ENCODE data around the gene ADGRV1. TPM values are rescaled to one million over a fixed set of nuclear protein-coding genes. Genes with fewer than 3 reads are reported as not detected.

The ADGRV1 gene
- total RNA-seq, 2 experiments from 2014 or later: not detected

DNA sequence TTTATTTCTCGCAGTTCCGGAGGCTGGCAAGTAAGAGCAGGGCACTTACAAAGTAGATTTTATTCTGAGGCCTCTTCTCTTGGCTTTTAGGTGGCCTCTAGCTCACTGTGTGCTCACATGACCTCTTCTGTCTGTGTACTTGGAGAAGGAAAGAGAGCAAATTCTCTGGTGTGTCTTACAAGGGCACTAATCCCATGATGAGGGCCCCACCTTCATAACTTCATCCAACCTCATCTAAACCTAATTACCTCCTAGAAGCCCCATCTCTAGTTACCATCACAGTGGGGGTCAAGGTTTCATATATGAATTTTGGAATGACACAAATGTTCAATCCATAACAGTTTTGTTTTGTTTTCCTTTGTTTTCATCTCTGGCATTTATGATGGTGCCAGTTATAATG is 376.1 kb downstream of the ADGRV1 start:
- intact Hi-C loops (cut with micrococcal nuclease; ENCODE audit: unreplicated experiment): loop anchor here (5.0 to 10.0 kb wide), 2 partner anchors 453 to 480 kb away; no protein-coding TSS in a partner anchor
- no peaks in the 10 kb centered on the region for H3K36me3 ChIP-seq (ENCODE audit: insufficient read depth, low read length)
- CTCF ChIA-PET (ENCODE audit: unreplicated experiment): no interaction called here

GRCh38 chr5:90939211-90939610 is 380.6 kb downstream of the ADGRV1 start:
- BruUV-seq (replicated peaks): no TSS peak
- Histone ChIP-seq H3K9me3 (ENCODE audit: low read length) (no peaks in the 10 kb centered on the region), H3K9me2 (ENCODE audit: insufficient read depth, low read length) (no peaks in the 10 kb centered on the region), H2AFZ (ENCODE audit: low read length) (no peak overlapping the region), H3K36me3 (ENCODE audit: insufficient read depth, low read length) (no peaks in the 10 kb centered on the region), H3K4me2 (ENCODE audit: low read length) (no peak overlapping the region), H3K4me1 (ENCODE audit: insufficient read depth, low read length, poor library complexity, severe bottlenecking) (no peaks in the 10 kb centered on the region), H4K20me1 (ENCODE audit: insufficient read depth, low read length) (no peaks in the 10 kb centered on the region), H3K4me3 (ENCODE audit: low read depth, low read length, poor library complexity, severe bottlenecking) (no peak overlapping the region), H3K27ac (ENCODE audit: low read depth, low read length, poor library complexity, severe bottlenecking) (no peak overlapping the region), H3K79me2 (ENCODE audit: insufficient read depth, low read depth, low read length) (no peaks in the 10 kb centered on the region)
- DNase-seq (ENCODE audit: low spot score): no peak
- ChIA-PET POLR2A (no interaction called here), CTCF (ENCODE audit: unreplicated experiment) (no interaction called here)
- intact Hi-C loops (cut with micrococcal nuclease; ENCODE audit: unreplicated experiment): loop anchor here (10.0 kb wide), 1 partner anchor 476 kb away; no protein-coding TSS in a partner anchor
- TF ChIP-seq EZH2phosphoT487 (IDR thresholded peaks at IDR 0.05; ENCODE audit: borderline replicate concordance, low read depth, low read length): no peak

More for the DNA sequence above, 376.1 kb downstream of the ADGRV1 start:
- TF ChIP-seq EZH2phosphoT487 (IDR thresholded peaks at IDR 0.05; ENCODE audit: borderline replicate concordance, low read depth, low read length) (no peak), CTCF (conservative IDR thresholded peaks at IDR 0.05; ENCODE audit: low read length) (no peak)
- H4K20me1 ChIP-seq (ENCODE audit: insufficient read depth, low read length): no peaks in the 10 kb centered on the region
- H3K4me2 ChIP-seq (ENCODE audit: low read length): no peak overlapping the region
- no peak overlapping the region for H2AFZ ChIP-seq (ENCODE audit: low read length)
- H3K4me1 ChIP-seq (ENCODE audit: insufficient read depth, low read length, poor library complexity, severe bottlenecking): no peaks in the 10 kb centered on the region
- POLR2A ChIA-PET: no interaction called here
- no peak overlapping the region for H3K4me3 ChIP-seq (ENCODE audit: low read depth, low read length, poor library complexity, severe bottlenecking)
- no peak overlapping the region for H3K27ac ChIP-seq (ENCODE audit: low read depth, low read length, poor library complexity, severe bottlenecking)
- H3K9me2 ChIP-seq (ENCODE audit: insufficient read depth, low read length): no peaks in the 10 kb centered on the region
- DNase-seq (ENCODE audit: low spot score): no peak
- no peaks in the 10 kb centered on the region for H3K79me2 ChIP-seq (ENCODE audit: insufficient read depth, low read depth, low read length)
- no TSS peak for BruUV-seq (replicated peaks)
- no peaks in the 10 kb centered on the region for H3K9me3 ChIP-seq (ENCODE audit: low read length)

DNA sequence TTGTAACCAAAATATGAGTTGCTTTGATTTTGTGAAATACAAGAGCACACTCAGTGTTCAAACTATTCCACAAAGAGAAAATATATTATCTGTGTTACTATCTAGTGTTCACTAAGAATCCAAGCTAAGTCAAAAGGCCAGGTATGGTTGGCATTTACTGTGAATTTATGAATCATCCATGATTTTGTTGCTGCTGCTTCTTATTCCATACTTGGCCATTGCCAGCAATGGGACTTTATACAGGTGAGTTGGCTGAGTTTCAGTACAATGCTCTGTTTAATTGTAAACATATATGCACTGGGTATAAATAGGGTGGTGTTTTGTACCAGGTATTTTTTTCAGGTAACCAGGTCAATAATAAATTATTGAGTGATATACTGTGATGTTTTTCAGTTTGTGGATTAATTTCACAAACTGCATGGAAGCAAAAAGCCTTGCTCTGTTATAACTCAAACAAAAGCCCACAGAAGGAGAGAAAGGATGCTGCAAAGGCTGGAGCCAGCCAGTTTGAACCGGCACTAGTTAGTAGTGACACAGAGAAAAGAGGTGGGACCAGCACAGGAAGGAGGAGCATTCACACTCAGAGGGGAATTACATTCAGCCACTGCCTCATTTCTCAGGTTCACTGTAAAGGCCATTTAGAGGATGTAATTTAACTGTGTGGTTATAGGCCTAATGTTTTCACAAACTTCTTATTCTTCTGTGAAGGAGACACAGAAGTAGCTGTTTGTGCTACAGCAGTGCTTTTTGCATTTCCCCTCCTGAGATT is 381.8 kb downstream of the ADGRV1 start:
- H3K4me2 ChIP-seq (ENCODE audit: low read length): no peak overlapping the region
- H3K4me3 ChIP-seq (ENCODE audit: low read depth, low read length, poor library complexity, severe bottlenecking): no peak overlapping the region
- POLR2A ChIA-PET: no interaction called here
- no peaks in the 10 kb centered on the region for H3K4me1 ChIP-seq (ENCODE audit: insufficient read depth, low read length, poor library complexity, severe bottlenecking)
- no peak overlapping the region for H2AFZ ChIP-seq (ENCODE audit: low read length)
- H3K79me2 ChIP-seq (ENCODE audit: insufficient read depth, low read depth, low read length): no peaks in the 10 kb centered on the region
- CTCF ChIA-PET (ENCODE audit: unreplicated experiment): no interaction called here
- DNase-seq (ENCODE audit: low spot score): peak; percentile 5
- no peaks in the 10 kb centered on the region for H3K9me3 ChIP-seq (ENCODE audit: low read length)
- no peaks in the 10 kb centered on the region for H4K20me1 ChIP-seq (ENCODE audit: insufficient read depth, low read length)
- BruUV-seq (replicated peaks): no TSS peak
- intact Hi-C loops (cut with micrococcal nuclease; ENCODE audit: unreplicated experiment): no loop called here
- no peaks in the 10 kb centered on the region for H3K36me3 ChIP-seq (ENCODE audit: insufficient read depth, low read length)
- H3K27ac ChIP-seq (ENCODE audit: low read depth, low read length, poor library complexity, severe bottlenecking): no peak overlapping the region
- H3K9me2 ChIP-seq (ENCODE audit: insufficient read depth, low read length): no peaks in the 10 kb centered on the region
- TF ChIP-seq EZH2phosphoT487 (IDR thresholded peaks at IDR 0.05; ENCODE audit: borderline replicate concordance, low read depth, low read length) (no peak), CTCF (conservative IDR thresholded peaks at IDR 0.05; ENCODE audit: low read length) (no peak)
